Osteoblast (primary cell): ENCODE results near the gene CDK17. TPM values are rescaled to one million over a fixed set of nuclear protein-coding genes. Genes with fewer than 3 reads are reported as not detected.
"Not testable (repeated sequence)": the region's sequence is repeated elsewhere in the genome, so short reads cannot be mapped to it uniquely, and the experiment has no call there.

ENCODE experiments used
- DNase-seq: peaks from one replicate; pipeline ENCODE4 v3.0.0; 2011; ENCODE audit warnings: low spot score, mixed read lengths; ENCODE audit not compliant: insufficient read length; ENCODE audit errors: missing footprints
- H2AFZ ChIP-seq: 2 replicates; pipeline ENCODE4 v1.6.0; 2011; ENCODE audit warnings: mild to moderate bottlenecking, low read length
- H3K27ac ChIP-seq: 2 replicates; pipeline ENCODE4 v1.5.1; 2011; ENCODE audit warnings: mild to moderate bottlenecking, low read depth, low read length, moderate library complexity
- H3K27me3 ChIP-seq: 2 replicates; pipeline ENCODE4 v1.6.0; 2012; ENCODE audit warnings: mild to moderate bottlenecking, control low read depth, inconsistent platforms, low read length, moderate library complexity; ENCODE audit not compliant: insufficient read depth
- H3K36me3 ChIP-seq: 2 replicates; pipeline ENCODE4 v1.5.1; 2011; ENCODE audit warnings: mild to moderate bottlenecking, low read length, control low read depth, moderate library complexity; ENCODE audit not compliant: insufficient read depth
- H3K4me1 ChIP-seq: 2 replicates; pipeline ENCODE4 v1.5.1; 2011; ENCODE audit warnings: mild to moderate bottlenecking, low read length, control low read depth, moderate library complexity; ENCODE audit not compliant: insufficient read depth
- H3K4me2 ChIP-seq: 2 replicates; pipeline ENCODE4 v1.6.0; 2011; ENCODE audit warnings: mild to moderate bottlenecking, low read length; ENCODE audit not compliant: insufficient read depth
- H3K4me3 ChIP-seq: fragments of 200-600 bp; sonication (generic); 3 replicates; pipeline ENCODE4 v1.5.1; 2012; ENCODE audit warnings: mild to moderate bottlenecking, low read length, inconsistent platforms; ENCODE audit not compliant: insufficient read depth
- H3K79me2 ChIP-seq: 2 replicates; pipeline ENCODE4 v1.6.0; 2012; ENCODE audit warnings: mild to moderate bottlenecking, low read length, control low read depth, inconsistent platforms; ENCODE audit not compliant: insufficient read depth
- H3K9me3 ChIP-seq: 2 replicates; pipeline ENCODE4 v1.5.1; 2011; ENCODE audit warnings: low read depth, low read length, control low read depth
- H4K20me1 ChIP-seq: 2 replicates; pipeline ENCODE4 v1.6.0; 2012; ENCODE audit warnings: mild to moderate bottlenecking, low read length, control low read depth; ENCODE audit not compliant: insufficient read depth
- CTCF ChIP-seq: IDR thresholded peaks from 2 replicates; pipeline ENCODE4 v1.5.1; 2011; ENCODE audit warnings: mild to moderate bottlenecking, low read depth, low read length, moderate library complexity; ENCODE audit errors: extremely low read depth
- total RNA-seq: library from RNA; depleted of rRNA; stranded (reverse); fragments of >200 nt; gene quantifications from 2 replicates; pipeline ENCODE4 v1.2.3, GENCODE V29; 2012

CDK17 gene
- total RNA-seq, 1 donor, result 68.0 TPM

GRCh38 chr12:96412431-96412830 lies 12.2 kb upstream of the CDK17 start:
- H3K27ac ChIP-seq, result no peak overlapping the region
- H3K9me3 ChIP-seq, result no peaks in the 10 kb centered on the region
- no peak for DNase-seq
- no peak overlapping the region for H3K4me3 ChIP-seq
- H3K4me2 ChIP-seq, result no peak overlapping the region
- H2AFZ ChIP-seq, result no peak overlapping the region
- TF ChIP-seq CTCF, result no peak
- no peaks in the 10 kb centered on the region for H4K20me1 ChIP-seq
- H3K79me2 ChIP-seq, result no peaks in the 10 kb centered on the region
- no peaks in the 10 kb centered on the region for H3K27me3 ChIP-seq
- H3K4me1 ChIP-seq, result peaks cover 17% of the 10 kb centered on the region
- H3K36me3 ChIP-seq, result no peaks in the 10 kb centered on the region

- Histone ChIP-seq H3K79me2 (no peaks in the 10 kb centered on the region), H2AFZ (no peak overlapping the region)
- no peak for TF ChIP-seq CTCF
Observed at GRCh38 chr12:96409731-96410130, 9.5 kb upstream of the CDK17 start.

GRCh38 chr12:96408993-96409392 lies 8.8 kb upstream of the CDK17 start:
- Histone ChIP-seq H3K4me3 (no peak overlapping the region), H3K36me3 (no peaks in the 10 kb centered on the region), H3K4me2 (no peak overlapping the region), H3K9me3 (no peaks in the 10 kb centered on the region), H3K79me2 (no peaks in the 10 kb centered on the region), H3K27ac (no peak overlapping the region), H4K20me1 (no peaks in the 10 kb centered on the region), H2AFZ (no peak overlapping the region), H3K27me3 (no peaks in the 10 kb centered on the region), H3K4me1 (no peaks in the 10 kb centered on the region)
- TF ChIP-seq CTCF, result no peak
- no peak for DNase-seq

More at GRCh38 chr12:96409731-96410130, 9.5 kb upstream of the CDK17 start:
- Histone ChIP-seq H3K36me3 (no peaks in the 10 kb centered on the region), H3K9me3 (no peaks in the 10 kb centered on the region), H3K27me3 (no peaks in the 10 kb centered on the region), H3K4me1 (no peaks in the 10 kb centered on the region), H3K4me3 (no peak overlapping the region), H3K27ac (no peak overlapping the region), H4K20me1 (no peaks in the 10 kb centered on the region), H3K4me2 (no peak overlapping the region)
- no peak for DNase-seq

GRCh38 chr12:96407429-96408097 lies 7.3 kb upstream of the CDK17 start:
- H2AFZ ChIP-seq, H4K20me1 ChIP-seq, H3K36me3 ChIP-seq, H3K79me2 ChIP-seq, H3K4me1 ChIP-seq, H3K27me3 ChIP-seq, DNase-seq, H3K4me2 ChIP-seq, H3K4me3 ChIP-seq, H3K27ac ChIP-seq, H3K9me3 ChIP-seq: not testable (repeated sequence)
